ENCODE measurements around the gene SLA2.
"Not testable (repeated sequence)": the region's sequence is repeated elsewhere in the genome, so short reads cannot be mapped to it uniquely, and the experiment has no call there.

The SLA2 gene

DNA sequence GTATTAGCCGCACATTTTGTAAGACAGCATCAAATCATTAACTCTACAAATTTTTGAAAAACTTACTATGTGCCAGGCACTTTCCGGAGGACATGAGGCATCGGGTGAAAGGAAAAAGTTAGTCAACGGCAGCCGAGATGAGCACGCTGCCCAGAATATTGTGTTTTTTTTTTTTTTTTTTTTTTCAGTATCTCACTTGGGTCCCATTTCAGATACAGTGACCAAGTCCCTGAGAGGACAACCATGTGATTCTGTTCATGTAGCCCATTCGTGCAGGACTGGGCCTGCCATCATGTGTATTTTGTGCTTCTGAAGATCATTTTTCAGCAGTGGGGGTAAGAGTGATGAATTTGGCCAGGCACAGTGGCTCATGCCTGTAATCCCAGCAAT, 1.3 kb downstream of the SLA2 start:
- DNase-seq = peak; percentile 67

DNA sequence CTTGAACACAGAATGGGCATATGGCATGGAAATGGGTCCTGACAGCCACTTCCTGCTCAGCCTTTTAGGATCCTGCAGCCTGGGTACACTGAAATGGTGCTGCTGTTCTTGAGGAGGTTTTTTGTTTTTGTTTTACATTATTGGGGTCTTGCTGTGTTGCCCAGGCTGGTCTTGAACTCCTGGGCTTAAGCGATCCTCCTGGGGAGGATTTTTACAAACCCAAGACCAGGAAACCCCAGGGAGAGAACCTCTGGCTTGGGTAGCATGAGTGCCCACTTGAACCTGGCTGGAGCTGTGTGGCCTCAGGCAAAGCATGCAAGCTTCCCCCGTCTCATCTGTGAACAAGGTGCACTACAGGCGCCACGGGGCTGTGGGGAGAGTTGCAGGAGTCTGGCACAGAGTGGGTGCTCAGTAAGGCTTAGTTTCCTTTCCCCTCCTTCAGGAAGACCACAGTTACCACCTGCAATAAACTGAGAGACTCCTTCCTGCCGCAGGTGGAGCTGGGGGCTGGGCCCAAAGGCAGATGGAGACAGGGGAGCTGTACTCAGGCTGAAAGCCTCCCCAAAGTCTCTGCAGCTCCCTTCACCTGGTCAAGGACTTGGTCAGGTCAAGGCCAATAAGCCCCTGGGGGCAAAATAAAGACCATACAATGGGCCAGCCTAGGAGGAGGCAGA, 1.8 kb downstream of the SLA2 start:
- DNase-seq = peak; percentile 63

GRCh38 chr20:36642136-36642535, 3.9 kb downstream of the SLA2 start:
- no peak for DNase-seq

DNA sequence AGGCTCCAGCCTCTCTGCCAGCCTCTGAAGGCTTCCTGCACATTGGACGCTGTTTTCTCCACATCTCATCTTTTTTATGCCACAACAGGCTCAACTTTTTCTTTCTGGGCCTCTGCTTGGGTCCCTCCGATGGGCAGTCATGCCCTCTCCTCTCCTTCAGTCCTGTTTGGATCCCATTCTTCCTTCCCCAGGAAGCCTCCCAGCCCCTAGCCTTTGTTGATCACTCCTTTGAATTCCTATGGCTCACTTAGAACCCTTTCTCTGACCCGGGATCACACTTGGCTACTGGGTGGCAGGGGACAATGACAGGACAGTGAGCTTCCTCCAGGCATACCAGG, 4.5 kb downstream of the SLA2 start:
- DNase-seq = no peak

DNA sequence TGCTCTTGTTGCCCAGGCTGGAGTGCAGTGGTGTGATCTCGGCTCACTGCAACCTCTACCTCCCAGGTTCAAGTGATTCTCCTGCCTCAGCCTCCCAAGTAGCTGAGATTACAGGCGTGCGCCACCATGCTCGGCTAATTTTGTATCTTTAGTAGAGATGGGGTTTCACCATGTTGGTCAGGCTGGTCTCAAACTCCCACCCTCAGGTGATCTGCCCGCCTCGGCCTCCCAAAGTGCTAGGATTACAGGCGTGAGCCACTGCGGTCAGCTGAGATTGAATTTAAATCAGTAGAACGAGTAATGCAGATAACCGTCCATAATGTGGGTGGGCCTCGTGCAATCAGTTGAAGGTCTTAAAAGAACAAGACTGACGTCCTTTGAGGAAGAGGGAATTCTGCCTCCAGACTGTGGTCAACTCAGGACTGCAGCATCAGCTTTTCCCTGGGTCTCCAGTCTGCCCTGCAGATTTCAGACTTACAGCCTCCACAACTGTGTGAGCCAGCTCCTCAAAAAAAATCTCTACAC, 7.1 kb downstream of the SLA2 start:
- not testable (repeated sequence) for DNase-seq

DNA sequence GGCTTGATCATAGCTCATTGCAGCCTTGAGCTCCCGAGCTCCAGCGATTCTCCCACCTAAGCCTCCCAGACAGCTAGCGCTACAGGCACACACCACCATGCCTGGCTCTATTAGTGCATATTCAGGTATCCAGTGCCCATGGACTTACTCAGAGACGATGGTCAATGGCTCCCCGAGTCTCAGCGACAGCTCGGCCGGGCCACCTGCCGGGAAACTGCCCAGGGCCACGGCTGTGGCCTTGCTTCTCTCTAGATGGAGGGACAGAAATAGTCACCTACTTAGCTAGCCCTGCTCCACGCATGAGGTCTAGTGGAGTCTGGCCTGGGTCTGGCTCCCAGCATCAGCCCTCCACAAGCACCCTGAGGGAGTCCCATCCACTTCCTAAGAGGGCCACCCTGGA, 11.7 kb downstream of the SLA2 start:
- no peak for DNase-seq

DNA sequence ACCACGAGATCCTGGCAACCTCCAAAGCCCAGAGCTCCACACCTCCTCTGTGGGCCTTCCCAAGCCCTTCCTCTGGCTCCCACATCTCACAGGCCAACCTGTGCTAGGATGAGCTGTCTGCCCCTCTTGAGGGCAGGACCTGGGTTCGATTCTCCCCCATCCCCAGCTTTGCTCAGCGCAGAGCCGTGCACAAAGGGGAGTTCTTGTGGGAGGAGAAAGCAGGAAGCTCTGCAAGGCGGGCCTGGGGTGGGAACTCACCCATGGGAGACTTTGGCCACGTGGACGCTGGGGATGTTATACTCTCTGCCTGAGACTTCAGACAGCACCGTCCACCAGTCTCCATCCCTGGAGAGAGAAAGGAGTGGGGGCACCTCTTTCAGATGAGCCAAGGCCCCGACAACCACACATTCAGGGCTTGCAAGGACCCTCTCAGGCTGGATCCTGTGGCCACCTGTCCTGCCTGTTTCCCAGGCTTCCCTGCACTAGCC, 12.7 kb downstream of the SLA2 start:
- DNase-seq = no peak

- DNase-seq = no peak
Observed at GRCh38 chr20:36632487-36633284, 13.3 kb downstream of the SLA2 start.

- no peak for DNase-seq
Observed at GRCh38 chr20:36632147-36632486, 13.9 kb downstream of the SLA2 start.

DNA sequence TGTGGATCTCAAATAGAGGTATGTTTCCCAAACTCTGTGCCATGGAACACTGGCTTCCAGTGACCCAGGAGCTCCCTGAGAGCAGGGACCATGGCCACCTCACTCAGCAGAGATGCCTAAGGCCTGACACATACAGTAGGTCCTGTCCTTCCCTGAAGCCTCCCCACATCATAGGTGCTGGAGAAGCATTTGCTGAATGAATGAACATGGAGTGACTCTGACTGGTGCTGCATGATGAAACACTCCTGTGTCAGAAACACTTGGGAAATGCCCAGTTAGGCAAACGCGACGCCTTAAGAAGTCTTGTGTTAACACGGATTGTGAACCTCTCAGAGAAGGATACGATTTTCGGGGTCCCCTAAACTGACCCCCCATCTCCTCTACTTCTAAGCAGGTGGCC, 14.3 kb downstream of the SLA2 start:
- DNase-seq = no peak

DNA sequence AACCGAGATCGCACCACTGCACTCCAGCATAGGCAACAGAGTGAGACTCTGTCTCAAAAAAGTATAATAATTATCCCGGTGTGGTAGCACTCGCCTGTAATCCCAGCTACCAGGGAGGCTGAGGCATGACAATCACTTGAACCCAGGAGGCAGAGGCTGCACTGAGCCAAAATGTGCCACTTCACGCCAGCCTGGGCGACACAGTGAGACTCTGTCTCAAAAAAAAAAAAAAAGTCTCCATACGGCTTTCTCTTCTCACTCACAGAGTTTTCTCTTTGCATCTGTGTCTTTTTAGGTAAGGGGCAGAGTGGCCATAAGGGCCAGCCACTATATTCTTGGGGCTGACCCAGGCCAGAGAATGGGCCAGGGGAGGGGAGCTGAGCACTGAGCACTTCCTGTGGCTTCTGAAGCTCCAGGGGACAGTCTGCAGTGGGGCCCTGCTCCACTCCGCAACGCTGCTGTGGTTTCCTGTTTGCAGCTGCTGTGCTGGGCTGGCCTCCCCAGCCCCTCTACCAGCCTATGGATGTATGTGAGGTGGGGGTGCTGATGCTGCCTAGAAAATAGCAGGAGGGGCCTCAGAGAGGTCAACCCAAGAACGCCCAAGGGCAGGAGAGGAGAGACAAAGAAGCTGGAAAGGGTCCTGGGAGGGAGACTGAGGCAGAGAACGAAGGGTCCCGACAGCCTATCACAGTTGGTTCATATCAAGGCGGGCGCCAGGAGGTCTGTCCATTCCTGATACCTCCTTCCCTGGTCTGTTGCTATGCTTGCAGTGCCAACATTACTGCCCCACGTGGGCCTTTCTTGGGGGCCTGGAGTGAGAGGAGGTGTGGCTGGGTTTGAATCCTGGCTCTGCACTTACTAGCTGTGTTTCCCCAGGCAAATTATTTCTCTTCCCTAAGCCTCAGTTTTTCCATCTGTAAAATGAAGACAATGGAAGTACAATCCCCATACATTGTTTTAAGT, 16.0 kb downstream of the SLA2 start:
- peak; percentile 41 for DNase-seq

DNA sequence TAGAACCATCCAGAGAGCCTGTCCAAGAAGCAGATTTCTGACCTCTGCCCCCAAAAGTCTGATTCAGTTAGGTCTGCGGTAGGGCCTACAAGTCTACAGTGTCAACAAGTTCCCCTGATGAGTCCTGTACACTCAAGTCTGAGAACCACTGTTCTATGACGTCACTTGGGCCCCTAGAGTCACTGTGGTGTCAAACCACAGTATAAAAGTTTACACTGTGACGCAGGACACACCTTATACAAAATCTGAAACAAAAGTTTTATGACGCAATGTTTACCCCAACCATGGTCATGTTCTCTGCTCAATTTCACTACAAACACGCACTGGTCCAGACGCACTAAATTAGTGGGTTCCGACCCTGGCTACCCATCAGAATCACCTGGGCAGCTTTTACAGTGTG, 17.9 kb downstream of the SLA2 start:
- DNase-seq = no peak

- DNase-seq = no peak
Observed at GRCh38 chr20:36624944-36625324, 21.1 kb downstream of the SLA2 start.

GRCh38 chr20:36624068-36624943, 21.7 kb downstream of the SLA2 start:
- no peak for DNase-seq

DNA sequence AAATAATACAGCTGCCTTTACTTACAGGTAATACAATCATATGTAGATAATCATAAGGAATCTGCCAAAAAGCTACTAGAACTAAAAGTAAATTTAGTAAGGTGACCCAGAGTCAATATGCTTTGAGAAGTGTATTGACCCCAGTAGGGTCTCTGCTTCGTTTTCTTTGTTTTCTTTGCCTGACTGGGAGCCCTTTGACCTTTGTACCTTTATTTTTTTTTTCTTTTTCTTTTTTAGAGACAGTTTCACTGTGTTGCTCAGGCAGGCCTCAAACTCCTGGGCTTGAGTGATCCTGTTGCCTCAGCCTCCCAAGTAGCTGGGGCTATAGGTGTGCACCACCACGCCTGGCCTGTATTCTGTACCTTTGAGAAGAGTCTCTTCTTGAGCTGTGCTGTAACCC, 22.6 kb downstream of the SLA2 start:
- no peak for DNase-seq

DNA sequence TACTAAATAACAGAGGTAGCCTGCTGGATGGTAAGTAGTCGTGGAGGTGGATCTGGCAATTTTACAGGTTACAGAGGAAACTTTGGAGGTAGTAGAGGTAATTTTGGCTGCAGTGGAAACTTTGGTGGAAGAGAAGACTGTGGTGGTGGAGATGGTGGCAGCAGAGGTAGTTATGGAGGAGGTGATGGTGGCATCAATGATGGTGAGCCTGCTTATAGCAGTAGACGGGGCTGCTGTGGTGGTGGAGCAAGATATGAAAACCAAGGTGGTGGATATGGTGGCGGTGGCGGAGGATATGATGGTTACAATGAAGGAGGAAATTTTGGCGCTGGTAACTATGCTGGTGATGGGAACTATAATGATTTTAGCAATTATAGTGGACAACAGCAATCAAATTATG, 25.1 kb downstream of the SLA2 start:
- no peak for DNase-seq

DNA sequence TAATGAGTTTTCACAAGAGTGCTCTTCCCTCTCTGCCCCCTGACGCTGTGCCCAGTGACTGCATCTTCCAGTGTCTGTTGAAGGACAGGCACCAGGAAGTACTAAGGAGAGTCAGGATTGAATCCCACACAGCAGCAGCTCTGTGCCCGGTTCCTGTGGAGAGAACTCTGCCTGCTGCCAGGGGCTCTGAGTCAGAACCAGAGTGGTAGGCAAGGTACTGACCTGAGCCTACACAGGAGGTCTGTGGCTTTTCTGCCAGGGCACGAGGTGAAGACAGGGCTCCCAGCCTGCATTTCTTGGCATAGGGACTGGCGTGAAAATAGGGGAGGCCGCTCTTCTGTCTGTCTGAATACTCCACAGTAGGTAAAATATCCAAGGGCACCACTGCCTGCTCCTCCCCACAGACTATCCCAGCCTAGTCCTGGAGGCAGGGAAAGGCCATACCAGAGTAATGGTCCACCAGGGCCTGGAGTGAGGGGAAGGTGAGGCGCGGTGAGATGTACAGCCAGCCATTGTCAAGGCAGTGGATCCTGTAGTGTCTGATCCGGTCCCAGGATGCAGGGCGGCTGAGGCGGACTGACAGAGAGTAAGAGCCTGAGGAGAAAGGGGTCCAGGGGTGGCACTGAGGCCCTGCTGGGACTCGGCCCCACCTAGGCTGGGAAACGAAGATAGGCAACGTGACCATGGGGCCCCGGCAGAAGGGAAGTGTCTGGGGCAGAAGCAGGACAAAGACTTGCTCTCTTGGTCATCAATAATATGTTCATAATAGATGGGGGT, 31.0 kb downstream of the SLA2 start:
- DNase-seq = no peak

DNA sequence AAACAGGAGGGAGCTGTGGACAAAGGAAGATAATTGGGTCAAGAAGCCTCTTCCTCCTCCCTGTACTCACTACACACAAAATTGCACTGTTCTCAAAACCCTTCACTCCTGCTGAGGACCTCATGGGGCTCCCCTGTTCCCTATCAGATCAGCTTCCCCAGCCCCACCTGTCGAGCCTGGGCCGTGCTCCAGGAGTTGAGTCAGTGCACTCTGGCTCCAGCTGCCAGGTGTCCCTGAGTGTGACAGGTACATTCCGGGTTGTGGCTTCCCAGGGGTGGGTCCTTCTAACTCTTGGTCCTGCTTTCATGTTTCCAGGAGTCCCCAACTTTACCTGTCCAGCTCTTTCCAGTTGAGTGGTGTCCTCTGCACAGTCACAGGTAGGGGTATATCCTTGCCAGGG, 32.0 kb downstream of the SLA2 start:
- no peak for DNase-seq

GRCh38 chr20:36611625-36612024, 34.4 kb downstream of the SLA2 start:
- DNase-seq = no peak

- not testable (repeated sequence) for DNase-seq
Observed at GRCh38 chr20:36608388-36608728, 37.6 kb downstream of the SLA2 start.

GRCh38 chr20:36607586-36608387, 38.2 kb downstream of the SLA2 start:
- no peak for DNase-seq
